HG02970 (cell line): ENCODE data around the gene TIMD4.
"Not testable (repeated sequence)": the region's sequence is repeated elsewhere in the genome, so short reads cannot be mapped to it uniquely, and the experiment has no call there.

Experiments used
- ATAC-seq: cut with Tn5 transposase; IDR thresholded peaks from one replicate; pipeline ENCODE4 v1.9.1; 2021; ENCODE audit warnings: mild to moderate bottlenecking, moderate library complexity, moderate number of reproducible peaks; ENCODE audit not compliant: unreplicated experiment, low FRiP score

TIMD4 gene

GRCh38 chr5:156963125-156963524 is at the start of gene TIMD4:
TIMD4 (minus strand) TSS chr5:156963226; CDS start chr5:156963198, 28 bp downstream.
- no peak for ATAC-seq

- ATAC-seq = no peak
These were observed 43.2 kb upstream of the TIMD4 start for GRCh38 chr5:157006262-157006661.

GRCh38 chr5:157004893-157005551 is 42.0 kb upstream of the TIMD4 start:
- ATAC-seq = no peak

- ATAC-seq = no peak
These were observed 28.7 kb upstream of the TIMD4 start for GRCh38 chr5:156991714-156992113.

- no peak for ATAC-seq
These were observed 21.0 kb upstream of the TIMD4 start for GRCh38 chr5:156984064-156984463.

GRCh38 chr5:156981481-156981880 is 18.5 kb upstream of the TIMD4 start:
- no peak for ATAC-seq

- no peak for ATAC-seq
These were observed 11.3 kb upstream of the TIMD4 start for GRCh38 chr5:156974328-156974727.

- ATAC-seq = no peak
These were observed 9.0 kb upstream of the TIMD4 start for GRCh38 chr5:156971848-156972525.

- ATAC-seq = no peak
These were observed 8.4 kb upstream of the TIMD4 start for GRCh38 chr5:156971415-156971814.

- not testable (repeated sequence) for ATAC-seq
These were observed 4.4 kb upstream of the TIMD4 start for GRCh38 chr5:156967386-156967785.

GRCh38 chr5:156956321-156956720 is 6.7 kb downstream of the TIMD4 start:
- no peak for ATAC-seq

GRCh38 chr5:156951359-156951758 is 11.7 kb downstream of the TIMD4 start:
- no peak for ATAC-seq

- ATAC-seq = no peak
These were observed 12.3 kb downstream of the TIMD4 start for GRCh38 chr5:156950716-156951115.

- no peak for ATAC-seq
These were observed 13.6 kb downstream of the TIMD4 start for GRCh38 chr5:156949424-156949823.

GRCh38 chr5:156947925-156948324 is 15.1 kb downstream of the TIMD4 start:
- no peak for ATAC-seq

GRCh38 chr5:156942064-156942463 is 21.0 kb downstream of the TIMD4 start:
- ATAC-seq = no peak

- not testable (repeated sequence) for ATAC-seq
These were observed 22.6 kb downstream of the TIMD4 start for GRCh38 chr5:156940462-156940861.

GRCh38 chr5:156936972-156937371 is 26.1 kb downstream of the TIMD4 start:
- no peak for ATAC-seq

- ATAC-seq = no peak
These were observed 28.4 kb downstream of the TIMD4 start for GRCh38 chr5:156934450-156935211.

GRCh38 chr5:156929366-156929948 is 33.6 kb downstream of the TIMD4 start:
- ATAC-seq = no peak

GRCh38 chr5:156927545-156927944 is 35.5 kb downstream of the TIMD4 start:
- no peak for ATAC-seq
